K562 (cell line): ENCODE data around the gene MTNR1B. TPM values are rescaled to one million over a fixed set of nuclear protein-coding genes. Genes with fewer than 3 reads are reported as not detected.

Experiments used
- CEBPB ChIP-seq: fragments of 450-650 bp; IDR thresholded peaks from 2 replicates; pipeline ENCODE4 v1.6.1; 2016; ENCODE audit warnings: missing genetic modification characterization, missing compliant biosample characterization
- CEBPG ChIP-seq, 3 experiments: fragments of 200-800 bp in 1 of 3; sonication (Bioruptor generic) in 1 of 3; sonication (generic) in 1 of 3; formaldehyde crosslinking in 1 of 3; IDR thresholded peaks in 2 of 3; conservative IDR thresholded peaks in 1 of 3; 2 replicates each; pipeline versions ENCODE4 v1.6.1 to v1.8.0; 2016 to 2022; ENCODE audit warnings: missing compliant biosample characterization in 2 of 3, missing genetic modification characterization in 2 of 3, mild to moderate bottlenecking in 1 of 3, missing genetic modification reagents in 1 of 3
- DDX20 ChIP-seq: fragments of 450-650 bp; IDR thresholded peaks from 2 replicates; pipeline ENCODE4 v1.6.1; 2016; ENCODE audit warnings: missing genetic modification characterization, low read depth, mild to moderate bottlenecking, missing compliant biosample characterization, moderate library complexity
- DMBX1 ChIP-seq: fragments of 250-450 bp; sonication (Bioruptor Pico); IDR thresholded peaks from 2 replicates; pipeline ENCODE4 v1.8.0; 2022; ENCODE audit warnings: inconsistent platforms, mild to moderate bottlenecking, moderate library complexity, borderline replicate concordance
- EP300 ChIP-seq: IDR thresholded peaks from 2 replicates; pipeline ENCODE4 v1.6.1; 2012; ENCODE audit warnings: low read length, improper control_type of control experiment
- GMEB1 ChIP-seq: fragments of 250-450 bp; sonication (Bioruptor Pico); IDR thresholded peaks from 2 replicates; pipeline ENCODE4 v1.4.0; 2020; ENCODE audit warnings: mild to moderate bottlenecking
- NCOA6 ChIP-seq: fragments of 450-650 bp; IDR thresholded peaks from 2 replicates; pipeline ENCODE4 v1.6.1; 2017; ENCODE audit warnings: mild to moderate bottlenecking
- PML ChIP-seq: IDR thresholded peaks from 2 replicates; pipeline ENCODE4 v1.6.1; 2012; ENCODE audit warnings: low read length, inconsistent platforms
- SRF ChIP-seq, 2 experiments: fragments of 250-450, 450-650 bp in 1 of 2; sonication (Bioruptor Pico) in 1 of 2; sonication (generic) in 1 of 2; formaldehyde crosslinking; IDR thresholded peaks; 2 replicates each; pipeline versions ENCODE4 v1.5.0 to v1.5.1; 2020 to 2022; ENCODE audit warnings: mild to moderate bottlenecking in 1 of 2, missing genetic modification reagents in 1 of 2
- TCF3 ChIP-seq: sonication (generic); formaldehyde crosslinking; IDR thresholded peaks from 2 replicates; pipeline ENCODE4 v1.4.0; 2020; ENCODE audit warnings: mild to moderate bottlenecking, missing genetic modification reagents
- ZBTB40 ChIP-seq, 2 experiments: fragments of 450-650 bp in 1 of 2; sonication (generic) in 1 of 2; formaldehyde crosslinking in 1 of 2; IDR thresholded peaks; 2 replicates each; pipeline versions ENCODE4 v1.7.1 to v1.9.0; 2016 to 2022; ENCODE audit warnings: inconsistent platforms in 1 of 2, mild to moderate bottlenecking in 1 of 2, missing genetic modification reagents in 1 of 2
- ZNF239 ChIP-seq: fragments of 250-450 bp; sonication (Bioruptor Pico); IDR thresholded peaks from 2 replicates; pipeline ENCODE4 v1.4.0; 2020; ENCODE audit warnings: mild to moderate bottlenecking
- ZNF316 ChIP-seq: fragments of 450-650 bp; IDR thresholded peaks from 2 replicates; pipeline ENCODE4 v1.6.1; 2016
- ZNF431 ChIP-seq: sonication (generic); formaldehyde crosslinking; IDR thresholded peaks from 2 replicates; pipeline ENCODE4 v1.8.0; 2022; ENCODE audit warnings: mild to moderate bottlenecking, missing genetic modification reagents
- polyA plus RNA-seq, 8 experiments: library from polyadenylated mRNA; depleted of rRNA in 4 of 8; stranded (reverse) in 5 of 8; unstranded in 3 of 8; fragments of >200 nt; fragmentation: Nextera tagmentation in 2 of 8; fragmentation: Illumina TruSeq in 1 of 8; extraction: Ambion mirVana in 2 of 8; extraction: Trizol in 1 of 8; gene quantifications; 2 replicates each; pipeline versions ENCODE4 v1.2.1 to v1.2.3, GENCODE V29; 2011 to 2014; ENCODE audit warnings: inconsistent platforms in 1 of 8, missing spikeins in 1 of 8
- total RNA-seq, 7 experiments: library from RNA; depleted of rRNA in 6 of 7; stranded (reverse); fragments of >200 nt in 6 of 7; fragmentation: Illumina TruSeq in 2 of 7; extraction: Trizol in 2 of 7; gene quantifications; 2 replicates each; pipeline versions ENCODE4 v1.2.1 to v1.2.3, GENCODE V29; 2011 to 2021; ENCODE audit warnings: low replicate concordance in 1 of 7

Gene MTNR1B
- total and polyA plus RNA-seq, 9 of the 15 experiments (the other 6 are each of a cell fraction or from before 2014, with no cell fraction given): not detected

- TF ChIP-seq CEBPG (CRISPR knock-in tag; IDR thresholded peaks at IDR 0.05): no peak
- peak in 1 of 2 experiments; percentile 67; a peak in 2 of 4 replicates for TF ChIP-seq CEBPG (tag; conservative IDR thresholded peaks at IDR 0.05 in 1 of 2, IDR thresholded peaks at IDR 0.05 in 1 of 2)
- TF ChIP-seq CEBPB: 0 out of 2 replicates have a peak, but pooled peaks have one; percentile 12
- peak; percentile 84 for TF ChIP-seq ZNF316
- TF ChIP-seq DMBX1: peak; percentile 56; the same call in 1 of the 2 replicates
- peak; percentile 74 for TF ChIP-seq PML
- TF ChIP-seq GMEB1 (CRISPR knock-in tag): no peak
- peak; percentile 54; the same call in 1 of the 2 replicates for TF ChIP-seq TCF3 (CRISPR knock-in tag)
- TF ChIP-seq EP300: peak; percentile 73
- peak in 1 of 2 experiments; percentile 27; a peak in 1 of 4 replicates for TF ChIP-seq SRF (CRISPR knock-in tag; IDR thresholded peaks at IDR 0.05)
- no peak for TF ChIP-seq ZNF431 (CRISPR knock-in tag)
- no peak for TF ChIP-seq NCOA6
- TF ChIP-seq ZBTB40 (IDR thresholded peaks at IDR 0.05): no peak
- no peak for TF ChIP-seq ZBTB40 (CRISPR knock-in tag; IDR thresholded peaks at IDR 0.05)
- no peak for TF ChIP-seq ZNF239
- no peak for TF ChIP-seq DDX20 (tag)
Measured at GRCh38 chr11:93000511-93001476, 31.3 kb downstream of the MTNR1B start (continued).
